Activated T-cell treated with anti-CD3 and anti-CD28 coated beads, Interleukin-2, amount 50 U/mL, for 4 hours (primary cell): ENCODE results near the gene OR5H15. TPM values are rescaled to one million over a fixed set of nuclear protein-coding genes. Genes with fewer than 3 reads are reported as not detected.
"Not testable (repeated sequence)": the region's sequence is repeated elsewhere in the genome, so short reads cannot be mapped to it uniquely, and the experiment has no call there.

Experiments used
- ATAC-seq, 2 donors: fragments of 200-7000 bp; cut with Tn5 transposase; one replicate each; pipeline ENCODE4 v1.10.0; 2021
- DNase-seq: peaks from one replicate; pipeline ENCODE4 v3.0.0-alpha.2; 2020
- H3K27me3 Mint-ChIP-seq: one replicate; pipeline ENCODE4 v1.8.0; 2021; ENCODE audit warnings: low read depth, mixed read lengths
- H3K36me3 Mint-ChIP-seq: one replicate; pipeline ENCODE4 v1.8.0; 2022; ENCODE audit warnings: mixed read lengths; ENCODE audit not compliant: insufficient read depth
- H3K4me1 Mint-ChIP-seq: one replicate; pipeline ENCODE4 v1.8.0; 2021; ENCODE audit warnings: low read depth, mixed read lengths
- H3K4me3 Mint-ChIP-seq: one replicate; pipeline ENCODE4 v1.8.0; 2021; ENCODE audit warnings: mild to moderate bottlenecking, moderate library complexity, mixed read lengths
- H3K9me3 Mint-ChIP-seq: one replicate; pipeline ENCODE4 v1.8.0; 2021; ENCODE audit warnings: mixed read lengths
- total RNA-seq, 3 donors: library from RNA; stranded (reverse); gene quantifications; one replicate each; pipeline ENCODE4 v1.2.1, GENCODE V29; 2021

The OR5H15 gene
- total RNA-seq, 3 donors from 2014 or later: not detected

DNA sequence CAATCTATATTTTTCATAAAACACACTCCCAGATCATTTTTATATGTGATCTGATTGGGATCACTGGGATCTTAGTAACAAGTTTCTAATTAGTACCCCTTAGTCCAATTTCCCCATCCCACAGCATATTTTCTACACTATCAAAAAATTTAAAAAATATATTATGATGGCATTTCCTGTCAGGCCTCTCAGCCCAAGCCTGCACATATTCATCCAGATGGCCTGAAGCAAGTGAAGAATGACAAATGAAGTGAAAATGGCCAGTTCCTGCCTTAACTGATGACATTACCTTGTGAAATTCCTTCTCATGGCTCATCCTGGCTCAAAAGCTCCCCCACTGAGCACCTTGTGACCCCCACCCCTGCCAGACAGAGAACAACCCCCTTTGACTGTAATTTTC, 24.4 kb downstream of the OR5H15 start:
- ATAC-seq, DNase-seq, H3K4me1 Mint-ChIP-seq, H3K27me3 Mint-ChIP-seq, H3K36me3 Mint-ChIP-seq, H3K4me3 Mint-ChIP-seq, H3K9me3 Mint-ChIP-seq: not testable (repeated sequence)

DNA sequence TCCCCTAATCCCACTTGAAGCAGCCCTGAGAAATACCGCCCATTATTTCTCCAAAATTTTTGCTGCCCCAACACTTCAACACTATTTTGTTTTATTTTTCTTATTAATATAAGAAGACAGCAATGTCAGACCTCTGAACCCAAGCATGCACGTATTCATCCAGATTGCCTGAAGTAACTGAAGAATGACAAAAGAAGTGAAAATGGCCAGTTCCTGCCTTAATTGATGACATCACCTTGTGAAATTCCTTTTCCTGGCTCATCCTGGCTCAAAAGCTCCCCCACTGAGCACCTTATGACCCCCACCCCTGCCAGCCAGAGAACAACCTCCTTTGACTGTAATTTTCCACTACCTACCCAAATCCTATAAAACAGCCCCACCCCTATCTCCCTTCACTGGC, 29.8 kb downstream of the OR5H15 start:
- not testable (repeated sequence) for H3K9me3 Mint-ChIP-seq, DNase-seq, H3K4me1 Mint-ChIP-seq, H3K27me3 Mint-ChIP-seq, H3K4me3 Mint-ChIP-seq, H3K36me3 Mint-ChIP-seq, ATAC-seq

DNA sequence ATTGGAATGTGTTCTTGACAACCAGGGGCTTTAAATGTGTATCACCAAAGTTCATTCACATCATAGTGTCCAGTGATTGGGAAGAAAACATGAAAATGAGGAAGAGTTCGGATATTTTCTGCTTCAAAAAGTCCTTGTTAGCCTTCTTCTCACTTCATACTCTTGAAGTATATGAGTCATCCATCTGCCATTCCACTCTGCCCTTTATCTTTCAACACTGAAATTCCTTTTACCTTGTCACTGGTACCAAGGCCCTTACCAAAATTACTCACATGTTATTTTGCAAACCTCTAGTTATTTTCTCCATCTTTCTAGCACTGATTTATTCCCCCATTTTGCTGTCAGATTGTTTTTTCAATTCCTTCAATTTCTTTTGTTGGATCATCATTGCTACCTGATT, 32.5 kb downstream of the OR5H15 start:
- H3K36me3 Mint-ChIP-seq: no peaks in the 10 kb centered on the region
- no peak overlapping the region for H3K4me3 Mint-ChIP-seq
- H3K27me3 Mint-ChIP-seq: peaks cover 3% of the 10 kb centered on the region
- no peak for ATAC-seq
- no peaks in the 10 kb centered on the region for H3K4me1 Mint-ChIP-seq
- H3K9me3 Mint-ChIP-seq: peaks cover 4% of the 10 kb centered on the region
- no peak for DNase-seq

DNA sequence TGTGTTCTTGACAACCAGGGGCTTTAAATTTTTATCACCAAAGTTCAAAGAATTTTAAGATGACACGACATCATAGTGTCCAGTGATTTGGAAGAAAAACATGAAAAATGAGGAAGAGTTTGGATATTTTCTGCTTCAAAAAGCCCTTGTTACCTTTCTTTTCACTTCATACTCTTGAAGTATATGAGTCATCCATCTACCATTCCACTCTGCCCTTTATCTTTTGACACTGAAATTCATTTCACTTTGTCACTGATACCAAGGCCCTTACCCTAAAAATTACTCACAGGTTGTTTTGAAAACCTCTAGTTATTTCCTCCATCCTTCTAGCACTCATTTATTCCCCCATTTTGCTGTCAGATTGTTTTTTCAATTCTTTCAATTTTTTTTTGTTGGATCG, 42.7 kb downstream of the OR5H15 start:
- no peak for ATAC-seq
- Mint-ChIP-seq H3K9me3 (no peaks in the 10 kb centered on the region), H3K4me3 (no peak overlapping the region)

DNA sequence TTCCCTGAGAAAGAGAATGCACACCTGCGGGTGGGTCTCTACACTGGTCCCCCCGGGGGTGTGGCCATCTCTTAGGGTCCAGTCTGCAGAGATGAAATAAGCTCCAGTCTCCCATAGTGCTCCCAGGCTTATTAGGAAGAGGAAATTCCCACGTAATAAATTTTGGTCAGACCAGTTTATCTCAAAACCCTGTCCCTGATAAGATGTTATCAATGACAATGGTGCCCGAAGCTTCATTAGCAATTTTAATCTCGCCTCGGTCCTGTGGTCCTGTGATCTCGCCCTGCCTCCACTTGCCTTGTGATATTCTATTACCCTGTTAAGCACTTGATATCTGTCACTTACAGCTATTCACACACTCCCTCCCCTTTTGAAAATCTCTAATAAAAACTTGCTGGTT, 46.8 kb downstream of the OR5H15 start:
- no peaks in the 10 kb centered on the region for H3K36me3 Mint-ChIP-seq
- ATAC-seq (no peak), DNase-seq (no peak)
- H3K4me3 Mint-ChIP-seq: no peak overlapping the region
- H3K27me3 Mint-ChIP-seq: peaks cover 2% of the 10 kb centered on the region
- no peaks in the 10 kb centered on the region for H3K4me1 Mint-ChIP-seq
- no peaks in the 10 kb centered on the region for H3K9me3 Mint-ChIP-seq

More for the DNA sequence above, 42.7 kb downstream of the OR5H15 start:
- Mint-ChIP-seq H3K27me3 (no peaks in the 10 kb centered on the region), H3K4me1 (no peaks in the 10 kb centered on the region), H3K36me3 (no peaks in the 10 kb centered on the region)
- DNase-seq: no peak

DNA sequence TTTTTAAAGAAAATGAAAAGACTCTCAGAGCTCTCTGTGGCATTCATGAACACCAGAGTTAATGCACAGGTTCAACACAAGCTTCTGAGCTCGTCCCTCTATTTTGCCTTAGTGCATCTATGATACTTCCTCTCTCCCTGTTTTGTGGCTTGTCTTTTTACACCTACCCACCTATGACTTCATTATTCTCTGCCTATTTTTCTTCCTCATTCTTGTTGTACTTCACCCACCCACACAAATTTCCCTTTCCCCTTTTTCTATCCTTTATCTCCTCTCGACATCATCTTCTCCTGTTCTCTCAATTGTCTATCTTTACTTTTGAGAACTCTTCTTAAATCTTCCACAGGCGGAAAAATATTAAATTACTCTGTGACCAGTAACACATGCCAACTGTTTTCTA, 48.6 kb downstream of the OR5H15 start:
- Mint-ChIP-seq H3K36me3 (no peaks in the 10 kb centered on the region), H3K4me1 (no peaks in the 10 kb centered on the region), H3K9me3 (no peaks in the 10 kb centered on the region), H3K27me3 (peaks cover 2% of the 10 kb centered on the region), H3K4me3 (no peak overlapping the region)
- ATAC-seq (no peak), DNase-seq (no peak)

Other genes starting within 250 kb of the OR5H15 start
- gene RIOX2, start 194.3 kb upstream of the OR5H15 start, total RNA-seq: 10 to 100 TPM; 51.2 to 61.3 (median 56.3) TPM
- not detected for gene GABRR3, start 131.4 kb upstream of the OR5H15 start, total RNA-seq
- gene OR5AC2, start 79.5 kb upstream of the OR5H15 start, total RNA-seq: not detected
- not detected for gene OR5H1, start 36.0 kb upstream of the OR5H15 start, total RNA-seq
- not detected for gene OR5H14, start 19.2 kb upstream of the OR5H15 start, total RNA-seq
- gene OR5H6, start 97.5 kb downstream of the OR5H15 start, total RNA-seq: not detected
- not detected for gene OR5H2, start 115.8 kb downstream of the OR5H15 start, total RNA-seq
- not detected for gene OR5K4, start 187.2 kb downstream of the OR5H15 start, total RNA-seq
- gene OR5K3, start 224.0 kb downstream of the OR5H15 start, total RNA-seq: not detected